NCI-H2227 treated with DMSO at 0.1 percent for 48 hours (cell line): ENCODE measurements around the gene LRMDA.
A peak's percentile ranks its signal among the peaks of the same experiment; 100 is the strongest.

Experiments
- DNase-seq: peaks from one replicate; lab custom pipeline; 2025; lab: John Stamatoyannopoulos, UW

Gene LRMDA

GRCh38 chr10:76209135-76209534 is 777.7 kb downstream of the LRMDA start:
- DNase-seq = no peak

- DNase-seq = no peak
Measured at GRCh38 chr10:76210211-76210610, 778.8 kb downstream of the LRMDA start.

- DNase-seq = no peak
Measured at GRCh38 chr10:76211691-76212090, 780.3 kb downstream of the LRMDA start.

- DNase-seq = no peak
Measured at GRCh38 chr10:76213876-76214275, 782.5 kb downstream of the LRMDA start.

GRCh38 chr10:76218035-76218434 is 786.6 kb downstream of the LRMDA start:
- DNase-seq = peak; percentile 71

GRCh38 chr10:76229341-76229740 is 797.9 kb downstream of the LRMDA start:
- no peak for DNase-seq

GRCh38 chr10:76230921-76231285 is 799.5 kb downstream of the LRMDA start:
- DNase-seq = no peak

GRCh38 chr10:76231286-76231934 is 800.0 kb downstream of the LRMDA start:
- peak; percentile 1 for DNase-seq

GRCh38 chr10:76234499-76235226 is 803.2 kb downstream of the LRMDA start:
- no peak for DNase-seq

- no peak for DNase-seq
Measured at GRCh38 chr10:76236356-76236755, 804.9 kb downstream of the LRMDA start.

- DNase-seq = no peak
Measured at GRCh38 chr10:76242956-76243355, 811.5 kb downstream of the LRMDA start.

GRCh38 chr10:76244061-76244686 is 812.8 kb downstream of the LRMDA start:
- DNase-seq = no peak

GRCh38 chr10:76245951-76246495 is 814.6 kb downstream of the LRMDA start:
- DNase-seq = no peak

- DNase-seq = no peak
Measured at GRCh38 chr10:76248649-76249200, 817.3 kb downstream of the LRMDA start.

GRCh38 chr10:76251841-76252671 is 820.6 kb downstream of the LRMDA start:
- DNase-seq = no peak

GRCh38 chr10:76252733-76253132 is 821.3 kb downstream of the LRMDA start:
- no peak for DNase-seq

- no peak for DNase-seq
Measured at GRCh38 chr10:76255241-76255640, 823.8 kb downstream of the LRMDA start.

- no peak for DNase-seq
Measured at GRCh38 chr10:76257816-76258215, 826.4 kb downstream of the LRMDA start.

- no peak for DNase-seq
Measured at GRCh38 chr10:76265441-76266113, 834.2 kb downstream of the LRMDA start.

- DNase-seq = no peak
Measured at GRCh38 chr10:76268530-76268929, 837.1 kb downstream of the LRMDA start.

- no peak for DNase-seq
Measured at GRCh38 chr10:76268954-76269353, 837.5 kb downstream of the LRMDA start.
